PC-9 (cell line): Measurements from ENCODE around the gene SUSD1. TPM values are rescaled to one million over a fixed set of nuclear protein-coding genes. Genes with fewer than 3 reads are reported as not detected.

Source experiments
- BruUV-seq: library from RNA; stranded (reverse); fragments of 400-500 nt; replicated peaks from 2 replicates; lab custom pipeline; 2021; lab: Mats Ljungman, UMichigan
- CTCF ChIA-PET: fragments of 300-600 bp; sonication (Branson Sonifier 250); formaldehyde crosslinking; loops from one replicate; lab custom pipeline; 2022; ENCODE audit warnings: antibody characterized with exemption; lab: Charles Lee
- POLR2A ChIA-PET: fragments of 300-600 bp; sonication (Branson Sonifier 250); formaldehyde crosslinking; loops from one replicate; lab custom pipeline; 2022; ENCODE audit warnings: antibody characterized with exemption; ENCODE audit not compliant: unreplicated experiment; lab: Charles Lee
- DNase-seq, 2 experiments: peaks; one replicate each; pipeline versions ENCODE4 v3.0.0 to v3.0.0-alpha.2; 2015 to 2022; ENCODE audit warnings: mixed read lengths in 1 of 2
- H2AFZ ChIP-seq: fragments of 200-600 bp; sonication (generic); 2 replicates; pipeline ENCODE4 v1.8.1; 2017; ENCODE audit warnings: antibody characterized with exemption
- H3F3A ChIP-seq: fragments of 200-600 bp; sonication (generic); 2 replicates; pipeline ENCODE4 v1.8.1; 2017; ENCODE audit warnings: antibody characterized with exemption, mild to moderate bottlenecking, low read depth; ENCODE audit not compliant: insufficient read depth
- H3K27ac ChIP-seq: fragments of 200-600 bp; sonication (generic); 2 replicates; pipeline ENCODE4 v1.6.1; 2016; ENCODE audit warnings: mixed run types
- H3K27me3 ChIP-seq: fragments of 200-600 bp; sonication (generic); 2 replicates; pipeline ENCODE4 v1.6.1; 2016; ENCODE audit warnings: low read depth, mixed run types; ENCODE audit not compliant: insufficient read depth
- H3K36me3 ChIP-seq: fragments of 200-600 bp; sonication (generic); 2 replicates; pipeline ENCODE4 v1.6.1; 2016; ENCODE audit warnings: low read depth, mixed run types
- H3K4me1 ChIP-seq: fragments of 200-600 bp; sonication (generic); replicated peaks from 2 replicates; pipeline ENCODE4 v1.6.1; 2016; ENCODE audit warnings: mixed run types; ENCODE audit not compliant: insufficient read depth
- H3K4me2 ChIP-seq: fragments of 200-600 bp; sonication (generic); 2 replicates; pipeline ENCODE4 v1.6.1; 2017; ENCODE audit warnings: mixed run types
- H3K4me3 ChIP-seq: fragments of 200-600 bp; sonication (generic); 2 replicates; pipeline ENCODE4 v1.6.1; 2016; ENCODE audit warnings: mixed run types
- H3K79me2 ChIP-seq: fragments of 200-600 bp; sonication (generic); 2 replicates; pipeline ENCODE4 v1.6.1; 2017; ENCODE audit warnings: low read depth, mixed run types
- H3K9me2 ChIP-seq: fragments of 200-600 bp; sonication (generic); 2 replicates; pipeline ENCODE4 v1.8.1; 2017; ENCODE audit warnings: mild to moderate bottlenecking; ENCODE audit not compliant: insufficient read depth
- H3K9me3 ChIP-seq: fragments of 200-600 bp; sonication (generic); 2 replicates; pipeline ENCODE4 v1.8.1; 2016; ENCODE audit warnings: low read depth; ENCODE audit not compliant: insufficient read depth
- H4K20me1 ChIP-seq: fragments of 200-600 bp; sonication (generic); 2 replicates; pipeline ENCODE4 v1.8.1; 2017; ENCODE audit not compliant: insufficient read depth
- EZH2 ChIP-seq: fragments of 200-600 bp; sonication (generic); IDR thresholded peaks from 2 replicates; pipeline ENCODE4 v1.8.0; 2017; ENCODE audit warnings: antibody characterized with exemption, low read depth
- intact Hi-C: fragments of 100-400 bp; cut with micrococcal nuclease; formaldehyde crosslinking; loops from one replicate; pipeline ENCODE4 v1.10.0; 2022; ENCODE audit not compliant: unreplicated experiment
- total RNA-seq: library from RNA; stranded (reverse); gene quantifications from 2 replicates; pipeline ENCODE4 v1.2.3, GENCODE V29; 2021
- TF ChIP-seq, protein P1 (sequence below): fragments of 200-600 bp; sonication (generic); conservative IDR thresholded peaks from 2 replicates; pipeline ENCODE4 v1.6.1; 2017; ENCODE audit warnings: mixed run types, antibody characterized with exemption, mild to moderate bottlenecking, moderate library complexity

The SUSD1 gene
- total RNA-seq, 1 experiment from 2014 or later, result 23.2 TPM

- H3K27ac ChIP-seq, result no peak overlapping the region
Measured at GRCh38 chr9:112200711-112201110, 25.6 kb upstream of the SUSD1 start.

GRCh38 chr9:112198646-112199045, 23.5 kb upstream of the SUSD1 start:
- H3K9me3 ChIP-seq, result no peaks in the 10 kb centered on the region
- no peak overlapping the region for H2AFZ ChIP-seq
- H3K4me1 ChIP-seq, result no peaks in the 10 kb centered on the region
- TF ChIP-seq EZH2, result no peak
- TF ChIP-seq, protein P1, sequence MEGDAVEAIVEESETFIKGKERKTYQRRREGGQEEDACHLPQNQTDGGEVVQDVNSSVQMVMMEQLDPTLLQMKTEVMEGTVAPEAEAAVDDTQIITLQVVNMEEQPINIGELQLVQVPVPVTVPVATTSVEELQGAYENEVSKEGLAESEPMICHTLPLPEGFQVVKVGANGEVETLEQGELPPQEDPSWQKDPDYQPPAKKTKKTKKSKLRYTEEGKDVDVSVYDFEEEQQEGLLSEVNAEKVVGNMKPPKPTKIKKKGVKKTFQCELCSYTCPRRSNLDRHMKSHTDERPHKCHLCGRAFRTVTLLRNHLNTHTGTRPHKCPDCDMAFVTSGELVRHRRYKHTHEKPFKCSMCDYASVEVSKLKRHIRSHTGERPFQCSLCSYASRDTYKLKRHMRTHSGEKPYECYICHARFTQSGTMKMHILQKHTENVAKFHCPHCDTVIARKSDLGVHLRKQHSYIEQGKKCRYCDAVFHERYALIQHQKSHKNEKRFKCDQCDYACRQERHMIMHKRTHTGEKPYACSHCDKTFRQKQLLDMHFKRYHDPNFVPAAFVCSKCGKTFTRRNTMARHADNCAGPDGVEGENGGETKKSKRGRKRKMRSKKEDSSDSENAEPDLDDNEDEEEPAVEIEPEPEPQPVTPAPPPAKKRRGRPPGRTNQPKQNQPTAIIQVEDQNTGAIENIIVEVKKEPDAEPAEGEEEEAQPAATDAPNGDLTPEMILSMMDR, result no peak
- no peaks in the 10 kb centered on the region for H3K27me3 ChIP-seq
- H3K79me2 ChIP-seq, result no peaks in the 10 kb centered on the region
- no TSS peak for BruUV-seq
- H3K4me3 ChIP-seq, result no peak overlapping the region
- no peaks in the 10 kb centered on the region for H3K9me2 ChIP-seq
- H3K27ac ChIP-seq, result no peak overlapping the region
- ChIA-PET POLR2A (no interaction called here), CTCF (no interaction called here)
- H3K4me2 ChIP-seq, result no peak overlapping the region
- no peaks in the 10 kb centered on the region for H3K36me3 ChIP-seq
- peaks cover 13% of the 10 kb centered on the region; the same call in 1 of the 2 replicates for H3F3A ChIP-seq
- DNase-seq, result no peak
- no peaks in the 10 kb centered on the region for H4K20me1 ChIP-seq
- intact Hi-C loops, result no loop called here

More at GRCh38 chr9:112200711-112201110, 25.6 kb upstream of the SUSD1 start:
- intact Hi-C loops, result no loop called here
- Histone ChIP-seq H3K36me3 (0 out of 2 replicates have a peak, but pooled peaks cover 5% of the 10 kb centered on the region), H3K4me2 (no peak overlapping the region), H3K27me3 (no peaks in the 10 kb centered on the region), H4K20me1 (no peaks in the 10 kb centered on the region), H3K4me1 (no peaks in the 10 kb centered on the region), H3K4me3 (no peak overlapping the region), H3K9me2 (no peaks in the 10 kb centered on the region), H2AFZ (no peak overlapping the region), H3K9me3 (0 out of 2 replicates have a peak, but pooled peaks cover 4% of the 10 kb centered on the region), H3F3A (peaks cover 20% of the 10 kb centered on the region; the same call in 1 of the 2 replicates), H3K79me2 (no peaks in the 10 kb centered on the region)
- TF ChIP-seq, protein P1, result no peak
- no peak for TF ChIP-seq EZH2
- DNase-seq, result no peak
- no TSS peak for BruUV-seq
- CTCF ChIA-PET, result interaction anchor here (0.7 kb wide), 1 partner anchor 13 kb away, joined by 11 read pairs; no protein-coding TSS in a partner anchor
- POLR2A ChIA-PET, result no interaction called here

DNA sequence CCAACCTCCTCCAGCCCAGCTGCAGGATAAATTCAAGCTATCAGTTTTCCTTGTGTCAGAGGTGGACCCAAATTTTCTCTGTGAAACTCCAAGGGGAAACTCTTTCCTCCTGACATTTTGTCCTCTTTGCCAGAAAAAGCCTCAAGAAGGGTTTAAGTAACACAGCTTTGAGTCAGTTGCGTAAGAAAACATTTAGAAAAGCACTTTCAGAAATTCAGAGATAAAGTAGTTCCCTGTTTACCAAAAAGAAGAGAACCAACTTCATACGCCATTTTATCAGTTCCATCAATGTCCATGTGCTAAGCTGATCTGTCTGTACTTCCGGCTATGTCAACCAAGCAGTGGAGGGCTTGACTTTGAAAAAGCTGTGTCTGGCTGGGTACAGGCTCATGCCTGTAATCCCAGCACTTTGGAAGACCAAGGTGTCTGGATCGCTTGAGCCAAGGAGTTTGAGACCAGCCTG, 19.9 kb upstream of the SUSD1 start:
- Histone ChIP-seq H3K4me3 (no peak overlapping the region), H3K27ac (no peak overlapping the region), H3K4me2 (no peak overlapping the region), H3K36me3 (no peaks in the 10 kb centered on the region), H3K4me1 (no peaks in the 10 kb centered on the region), H4K20me1 (no peaks in the 10 kb centered on the region), H3K9me2 (no peaks in the 10 kb centered on the region; the same call in 1 of the 2 replicates), H3F3A (no peaks in the 10 kb centered on the region), H3K9me3 (peaks cover 3% of the 10 kb centered on the region; the same call in 1 of the 2 replicates), H3K79me2 (no peaks in the 10 kb centered on the region), H3K27me3 (no peaks in the 10 kb centered on the region), H2AFZ (no peak overlapping the region)
- BruUV-seq, result no TSS peak
- ChIA-PET CTCF (no interaction called here), POLR2A (no interaction called here)
- no peak for DNase-seq
- no peak for TF ChIP-seq EZH2
- TF ChIP-seq, protein P1, result no peak
- intact Hi-C loops, result no loop called here
